ENCODE results near the gene PLCE1. TPM values are rescaled to one million over a fixed set of nuclear protein-coding genes. Genes with fewer than 3 reads are reported as not detected.
"Not testable (repeated sequence)": the region's sequence is repeated elsewhere in the genome, so short reads cannot be mapped to it uniquely, and the experiment has no call there.

PLCE1 gene
- 0.22 and 0.89 TPM in 2 replicates for total RNA-seq (2014; rRNA removed; shearing (Covaris generic))

DNA sequence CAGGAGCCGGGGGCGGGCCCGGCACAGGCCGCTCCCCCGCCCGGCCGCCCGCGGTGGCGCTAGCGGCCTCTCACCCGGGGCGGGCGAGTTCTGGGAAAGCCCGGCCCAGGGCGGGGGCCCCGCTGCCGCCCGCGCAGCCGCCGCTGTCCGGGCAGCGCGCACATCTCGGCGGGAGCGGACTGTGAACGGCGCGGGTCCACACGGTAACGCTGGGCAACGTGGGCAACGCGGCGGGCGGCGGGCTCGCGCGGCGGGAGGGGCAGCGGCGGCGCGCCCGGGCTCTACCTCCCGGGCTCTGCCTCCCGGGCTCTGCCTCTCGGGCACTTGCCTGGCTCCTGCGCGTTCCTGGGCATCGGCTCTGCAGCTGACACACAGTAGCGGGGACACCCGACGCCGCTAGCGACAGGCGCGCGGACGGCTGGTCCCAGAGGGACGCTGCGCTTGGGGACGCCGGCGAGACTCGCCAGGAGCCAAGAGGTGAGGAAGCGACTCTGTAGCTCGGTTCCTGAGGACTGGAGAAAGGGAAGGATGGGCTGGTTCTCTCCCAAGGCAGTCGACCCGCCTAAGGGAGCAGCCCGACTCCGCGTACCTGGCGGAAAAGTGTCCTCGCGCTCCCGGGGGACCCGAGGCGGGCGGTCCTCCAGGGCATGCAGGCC is at the start of gene PLCE1:
TSS of gene PLCE1 (plus strand) at position 150 of the 656 bp plus-strand sequence. CDS start 37,116 bp downstream, outside the sequence.
- no peak for DNase-seq (ENCODE audit: low spot score)

DNA sequence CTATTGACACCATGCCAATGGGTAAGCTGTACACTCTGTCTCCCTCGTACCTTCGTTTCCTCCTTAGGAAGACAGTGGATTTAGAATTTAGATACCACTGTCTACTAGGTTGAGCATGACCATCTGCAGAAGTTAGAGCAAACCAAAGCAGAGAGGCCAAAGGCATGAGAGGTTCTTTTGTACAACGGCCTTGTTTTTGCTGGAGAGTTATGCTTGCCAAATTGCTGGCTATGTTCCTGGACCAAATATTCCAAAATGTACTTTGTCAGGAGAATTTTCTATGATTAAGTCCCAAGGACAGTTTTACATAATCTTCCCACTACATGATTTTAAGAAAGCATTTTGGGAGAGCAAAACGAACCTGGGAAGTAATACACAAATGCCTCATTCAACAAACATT is 47.9 kb upstream of the PLCE1 start:
- no peak for DNase-seq (ENCODE audit: low spot score)

DNA sequence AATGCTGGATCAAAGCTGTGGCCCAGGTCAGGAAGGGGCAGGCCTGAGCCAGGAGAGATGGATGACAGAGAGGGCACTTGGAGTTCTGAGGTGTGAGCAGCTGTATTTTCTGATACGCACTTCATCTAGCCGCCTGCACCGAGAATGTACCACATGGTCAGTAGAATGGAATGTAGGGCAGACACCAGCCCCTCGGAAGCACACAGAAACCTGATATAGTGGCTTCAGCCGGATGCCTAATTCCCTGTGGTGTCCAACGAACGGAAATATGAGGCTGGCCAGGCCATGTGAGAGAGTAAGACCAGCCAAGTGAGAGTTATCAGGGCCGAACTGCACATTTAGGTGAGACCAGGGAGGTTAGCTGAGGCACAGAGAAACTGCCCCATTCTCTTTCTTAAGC is 46.7 kb upstream of the PLCE1 start:
- peak; percentile 72 for DNase-seq (ENCODE audit: low spot score)

DNA sequence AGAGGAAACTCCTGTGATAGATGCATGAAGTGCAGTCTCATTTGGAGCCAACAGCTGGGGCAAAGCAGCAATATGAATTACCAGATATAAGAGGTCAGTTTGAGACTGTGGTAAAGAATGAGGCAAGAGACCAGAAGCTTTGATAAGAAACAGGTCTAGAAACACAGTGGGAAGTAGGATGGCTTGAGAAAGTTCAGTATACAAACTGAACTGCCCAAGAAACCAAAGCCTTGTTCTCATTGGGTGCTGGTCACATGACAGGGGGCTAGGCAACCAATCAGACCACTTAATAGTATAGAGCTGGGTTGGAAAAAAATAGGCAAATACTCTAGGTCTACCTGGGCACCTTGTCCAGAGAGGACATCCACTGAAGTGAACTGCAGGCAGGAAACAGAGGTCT is 46.2 kb upstream of the PLCE1 start:
- DNase-seq (ENCODE audit: low spot score) = no peak

DNA sequence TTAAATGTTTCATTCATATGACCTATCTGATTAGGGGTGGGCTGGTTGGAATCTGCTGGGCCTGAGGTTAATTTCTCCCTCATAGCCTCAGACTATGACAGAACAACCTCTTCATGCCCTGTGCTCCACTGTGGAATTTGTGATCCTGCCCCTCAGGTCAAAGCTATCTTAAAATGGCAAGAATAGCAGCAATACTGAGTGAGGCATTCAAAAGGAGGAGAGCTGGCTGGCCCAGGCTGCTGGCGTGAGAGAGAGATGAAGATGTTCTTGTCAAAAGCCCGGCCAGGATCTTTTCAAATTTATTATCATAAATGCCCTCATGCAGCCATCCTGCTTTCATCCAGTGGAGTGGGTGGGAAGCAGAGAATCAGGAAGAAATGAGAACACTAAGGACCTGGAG is 41.8 kb upstream of the PLCE1 start:
- DNase-seq (ENCODE audit: low spot score) = no peak

DNA sequence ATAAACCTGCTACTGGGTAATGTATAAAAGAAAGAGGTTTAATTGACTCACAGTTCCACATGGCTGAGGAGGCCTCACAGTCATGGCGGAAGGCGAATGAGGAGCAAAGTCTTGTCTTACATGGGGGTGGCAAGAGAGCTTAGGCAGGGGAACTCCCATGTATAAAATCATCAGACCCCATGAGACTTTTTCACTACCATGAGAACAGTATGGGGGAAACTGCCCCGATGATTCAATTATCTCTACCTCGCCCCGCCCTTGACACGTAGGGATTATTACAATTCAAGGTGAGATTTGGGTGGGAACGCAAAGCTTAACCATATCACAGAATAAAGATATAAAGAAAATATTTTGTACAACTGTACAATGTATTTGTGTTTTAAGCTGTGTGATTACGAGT is 39.4 kb upstream of the PLCE1 start:
- DNase-seq (ENCODE audit: low spot score) = peak; percentile 7

DNA sequence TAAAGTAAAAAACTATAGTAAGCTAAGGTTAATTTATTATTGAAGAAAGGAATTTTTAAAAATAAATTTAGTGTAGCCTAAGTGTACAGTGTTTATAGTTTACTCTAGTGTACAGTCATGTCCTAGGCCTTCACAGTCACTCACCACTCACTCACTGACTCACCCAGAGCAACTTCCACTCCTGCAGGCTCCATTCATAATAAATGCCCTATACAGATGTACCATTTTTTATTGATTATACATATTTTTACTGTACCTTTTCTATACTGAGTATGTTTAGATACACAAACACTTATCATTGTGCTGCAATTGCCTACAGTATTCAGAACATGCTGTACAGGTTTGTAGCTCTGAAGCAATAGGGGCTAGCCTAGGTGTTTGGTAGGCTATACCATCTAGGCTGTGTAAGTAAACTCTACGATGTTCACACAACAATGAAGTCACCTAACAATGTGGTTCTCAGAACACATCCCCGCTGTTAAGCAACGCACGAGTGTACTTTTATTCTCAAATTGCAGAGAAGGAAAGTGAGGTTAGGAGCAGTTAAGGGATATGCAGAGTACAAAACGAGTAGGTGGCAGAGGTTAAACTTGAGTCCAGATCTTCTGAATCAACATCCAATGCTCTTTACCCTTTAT is 38.9 kb upstream of the PLCE1 start:
- peak; percentile 52 for DNase-seq (ENCODE audit: low spot score)

DNA sequence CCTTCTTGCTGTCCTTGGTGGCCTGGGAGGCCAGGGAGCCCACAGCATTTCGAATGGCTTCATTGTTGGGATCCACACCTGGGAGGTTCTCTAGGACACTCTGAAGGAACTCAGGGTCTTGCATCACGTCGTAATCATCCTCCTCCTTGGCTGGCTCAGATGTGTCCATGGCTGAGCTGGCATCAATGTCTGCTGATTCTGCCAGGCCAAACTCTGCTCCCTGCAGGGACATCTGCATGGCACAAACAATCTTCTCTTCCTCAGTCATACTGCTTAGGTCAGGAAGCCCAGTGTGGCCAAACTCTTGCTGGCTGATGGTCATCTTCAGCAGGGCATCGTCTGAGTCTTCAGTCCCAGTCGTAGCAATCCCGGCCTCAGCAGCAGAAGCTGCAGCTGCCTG is 34.9 kb upstream of the PLCE1 start:
- no peak for DNase-seq (ENCODE audit: low spot score)

DNA sequence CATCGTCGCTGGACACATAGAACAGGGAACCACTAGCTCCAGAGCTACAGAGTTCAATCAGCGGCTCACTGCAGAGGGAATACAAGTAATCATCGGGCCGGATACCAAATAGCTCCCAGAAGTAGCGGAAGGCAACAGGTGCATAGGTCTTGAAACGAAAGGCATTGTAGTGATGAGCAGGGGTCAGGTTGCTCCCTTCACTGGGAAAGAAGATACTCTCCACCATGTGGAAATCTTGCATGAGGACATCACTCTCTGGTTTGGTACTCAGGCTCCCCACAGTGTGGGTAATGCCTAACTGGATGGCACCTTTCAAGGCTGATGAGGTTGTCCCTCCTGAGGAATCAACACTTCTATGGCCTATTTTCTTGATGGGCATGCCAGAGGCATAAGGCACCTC is 32.7 kb upstream of the PLCE1 start:
- not testable (repeated sequence) for DNase-seq (ENCODE audit: low spot score)

DNA sequence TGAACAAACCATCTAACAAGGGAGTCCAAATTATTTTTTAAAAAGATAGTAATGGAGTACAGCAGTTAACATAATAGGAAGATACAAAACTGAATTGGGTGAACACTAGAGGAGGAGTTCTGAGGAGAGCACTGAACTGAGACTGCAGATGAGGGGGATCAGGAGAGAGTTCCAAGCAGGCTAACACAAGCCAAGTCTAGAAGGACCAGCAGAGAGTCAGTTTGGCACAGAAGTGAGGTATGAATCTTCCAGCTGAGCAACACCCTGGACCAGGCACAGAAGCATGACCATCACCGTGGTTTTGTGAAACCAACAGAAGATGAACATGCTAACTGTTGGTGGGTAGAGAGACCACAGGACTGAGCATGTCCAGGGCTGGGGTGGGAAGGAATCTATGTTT is 30.8 kb upstream of the PLCE1 start:
- DNase-seq (ENCODE audit: low spot score) = no peak

DNA sequence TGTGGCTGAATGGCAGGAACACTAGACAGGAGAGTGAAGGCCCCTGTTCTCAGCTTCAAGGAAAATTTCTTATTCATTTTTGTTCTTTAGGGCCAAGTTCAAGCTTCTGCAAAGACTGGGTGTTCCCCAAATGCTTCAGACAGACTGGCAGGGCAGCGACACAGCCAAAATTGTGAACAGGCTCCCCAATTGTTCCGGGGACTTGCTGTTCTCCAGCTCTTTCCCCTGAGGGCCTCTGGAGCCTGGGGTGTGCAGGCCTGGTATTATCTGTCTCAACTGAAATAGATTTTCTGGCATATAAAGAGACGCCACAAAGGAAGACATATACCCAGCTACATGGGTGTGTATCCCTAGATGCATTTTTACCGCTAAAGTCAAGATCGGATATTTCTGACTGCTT is 30.3 kb upstream of the PLCE1 start:
- no peak for DNase-seq (ENCODE audit: low spot score)

DNA sequence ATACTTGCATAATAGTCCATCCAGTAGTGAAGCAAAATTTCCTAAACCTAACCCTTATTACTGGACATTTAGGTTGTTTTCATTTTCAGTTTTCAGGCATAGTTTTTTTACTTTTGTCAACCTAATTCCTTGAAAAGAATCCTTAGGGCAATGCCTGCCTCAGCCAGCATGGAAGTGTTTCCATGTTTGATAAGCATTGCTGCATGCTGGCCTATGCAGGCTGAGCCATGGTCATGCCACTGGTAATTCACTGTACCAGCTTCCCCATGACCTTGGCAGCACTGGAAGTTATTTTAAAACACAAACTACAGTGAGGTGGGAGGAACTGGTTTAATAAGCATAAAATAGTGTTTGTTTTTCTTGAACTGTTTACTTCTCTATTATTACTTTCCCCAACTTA is 27.8 kb upstream of the PLCE1 start:
- no peak for DNase-seq (ENCODE audit: low spot score)

DNA sequence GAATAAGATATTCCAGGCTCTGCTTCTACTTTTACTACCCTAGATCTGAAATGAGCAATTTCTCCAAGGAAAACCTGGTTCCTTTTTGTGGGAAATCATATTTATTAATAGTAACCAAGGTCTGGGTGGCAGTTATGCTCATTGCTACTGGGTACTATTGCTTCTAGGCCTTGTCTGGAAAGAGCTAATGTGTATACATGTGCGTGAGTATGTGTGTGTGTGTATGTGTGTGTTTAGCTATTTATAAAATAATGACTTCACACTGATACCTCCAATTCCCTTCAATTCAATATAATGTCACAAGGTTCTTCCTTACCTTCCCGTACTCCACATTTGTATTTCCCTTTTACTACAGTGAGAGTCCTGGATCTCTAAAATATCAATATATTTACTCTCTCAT is 26.0 kb upstream of the PLCE1 start:
- DNase-seq (ENCODE audit: low spot score) = no peak

DNA sequence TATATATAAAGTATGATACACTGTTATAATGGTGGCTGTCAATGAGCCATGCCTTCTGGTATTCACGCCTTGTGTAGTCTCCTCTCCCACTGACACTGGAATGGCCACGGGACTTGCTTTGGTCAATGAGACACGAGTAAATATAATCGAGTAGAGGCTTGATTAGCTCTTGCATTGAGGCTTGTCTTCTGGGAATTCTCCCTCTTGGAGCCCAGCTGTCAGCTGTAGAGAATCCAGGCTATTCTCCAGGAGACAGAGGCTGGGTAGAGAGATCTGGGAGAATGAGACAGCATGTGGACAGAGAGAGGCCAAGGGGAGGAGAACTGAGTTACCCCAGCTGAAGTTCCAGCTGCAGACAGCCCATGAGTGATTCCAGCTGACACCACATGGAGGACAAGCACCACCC is 25.2 kb upstream of the PLCE1 start:
- DNase-seq (ENCODE audit: low spot score) = no peak

DNA sequence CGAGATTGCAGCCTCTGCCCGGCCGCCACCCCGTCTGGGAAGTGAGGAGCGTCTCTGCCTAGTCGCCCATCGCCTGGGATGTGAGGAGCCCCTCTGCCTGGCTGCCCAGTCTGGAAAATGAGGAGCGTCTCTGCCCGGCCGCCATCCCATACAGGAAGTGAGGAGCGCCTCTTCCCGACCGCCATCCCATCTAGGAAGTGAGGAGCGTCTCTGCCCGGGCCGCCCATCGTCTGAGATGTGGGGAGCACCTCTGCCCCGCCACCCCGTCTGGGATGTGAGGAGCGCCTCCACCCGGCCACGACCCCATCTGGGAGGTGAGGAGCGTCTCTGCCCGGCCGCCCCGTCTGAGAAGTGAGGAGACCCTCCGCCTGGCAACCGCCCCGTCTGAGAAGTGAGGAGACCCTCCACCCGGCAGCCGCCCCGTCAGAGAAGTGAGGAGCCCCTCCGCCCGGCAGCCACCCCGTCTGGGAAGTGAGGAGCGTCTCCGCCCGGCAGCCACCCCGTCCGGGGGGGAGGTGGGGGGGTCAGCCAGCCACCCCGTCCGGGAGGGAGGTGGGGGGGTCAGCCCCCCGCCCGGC is 23.2 kb upstream of the PLCE1 start:
- DNase-seq (ENCODE audit: low spot score) = not testable (repeated sequence)

DNA sequence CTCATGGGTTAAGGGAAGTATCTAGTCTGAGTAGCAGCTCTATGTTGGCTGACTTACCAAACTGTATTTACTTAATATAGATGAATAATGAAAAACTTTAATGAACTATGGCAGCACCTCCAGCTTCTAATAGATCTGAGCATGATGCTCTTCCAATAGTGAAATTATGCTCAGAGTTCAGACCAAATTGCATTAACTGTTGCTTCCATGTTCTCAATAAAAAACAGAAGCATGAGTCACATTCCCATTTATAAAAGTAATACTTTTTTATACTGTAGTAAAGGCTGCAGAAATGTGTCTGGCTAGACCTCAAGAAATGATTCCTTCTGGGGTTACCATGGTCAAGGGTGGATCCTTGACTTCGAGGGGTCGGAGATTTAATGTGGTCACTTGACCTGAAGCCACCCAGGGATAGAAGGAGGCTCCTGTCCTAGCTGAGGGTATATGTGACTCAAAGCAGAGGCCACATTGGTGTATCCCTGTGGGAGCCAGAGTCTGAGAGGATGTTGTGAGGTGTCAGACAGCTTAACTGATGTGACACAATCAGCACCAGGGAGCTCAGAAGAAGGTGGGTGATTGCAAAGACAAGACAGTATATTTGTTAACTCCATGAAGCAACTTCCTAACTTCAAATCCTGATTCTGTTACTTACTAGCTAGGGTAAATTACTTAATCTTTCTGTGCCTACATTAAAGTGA is 19.8 kb upstream of the PLCE1 start:
- no peak for DNase-seq (ENCODE audit: low spot score)

DNA sequence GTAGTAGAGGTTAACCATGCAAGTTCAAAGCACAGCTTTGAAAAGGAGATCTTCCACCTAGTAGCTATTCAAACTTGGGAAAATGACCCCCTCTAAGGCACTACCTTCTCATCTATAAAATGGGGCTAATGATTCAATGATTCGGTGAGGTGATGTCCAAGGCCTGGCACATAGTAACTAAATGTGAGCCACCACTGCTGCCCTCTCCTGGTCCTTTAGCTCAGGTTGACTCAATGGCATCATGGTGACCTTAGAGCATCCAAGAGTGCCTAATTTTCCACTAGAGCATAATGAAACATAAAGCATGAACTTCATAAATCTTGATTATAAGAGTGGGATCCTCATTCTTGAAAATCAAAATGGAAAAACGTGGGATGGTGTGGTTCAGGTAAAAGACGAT is 16.3 kb upstream of the PLCE1 start:
- DNase-seq (ENCODE audit: low spot score) = no peak

DNA sequence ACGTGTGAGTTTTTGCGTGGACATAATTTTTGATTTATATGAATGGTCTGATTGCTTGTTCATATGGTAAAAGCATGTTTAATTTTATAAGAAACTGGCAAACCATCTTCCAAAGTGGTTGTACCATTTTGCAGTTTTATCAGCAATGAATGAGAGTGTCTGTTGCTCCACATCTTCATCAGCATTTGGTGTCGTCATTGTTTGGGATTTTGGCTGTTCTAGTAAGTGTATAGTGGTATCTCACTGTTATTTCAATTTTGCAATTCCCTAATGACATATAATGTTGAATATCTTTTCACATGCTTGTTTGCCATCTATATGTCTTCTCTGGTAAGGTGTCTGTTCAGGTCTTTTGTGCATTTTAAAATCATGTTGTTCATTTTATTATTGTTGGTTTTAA is 13.2 kb upstream of the PLCE1 start:
- no peak for DNase-seq (ENCODE audit: low spot score)

DNA sequence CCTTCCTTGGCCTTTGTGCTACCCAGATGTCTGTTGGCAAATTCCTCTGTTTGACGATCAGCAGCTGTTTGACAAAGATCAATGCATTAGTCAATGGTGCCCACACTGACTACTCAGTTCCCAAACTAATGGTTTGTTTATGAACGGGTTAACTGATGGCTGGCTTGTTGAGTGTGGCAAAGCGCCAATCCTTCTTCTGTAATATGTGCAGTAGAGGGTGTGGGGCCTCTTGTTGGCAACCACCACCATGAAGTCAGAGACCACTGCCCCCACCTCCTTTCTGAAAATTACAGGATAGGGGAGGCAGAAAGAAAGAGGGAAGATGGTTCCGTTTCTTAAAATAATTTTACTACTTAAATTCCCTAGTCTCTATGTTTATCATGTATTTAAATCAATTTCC is 2.6 kb upstream of the PLCE1 start:
- no peak for DNase-seq (ENCODE audit: low spot score)

DNA sequence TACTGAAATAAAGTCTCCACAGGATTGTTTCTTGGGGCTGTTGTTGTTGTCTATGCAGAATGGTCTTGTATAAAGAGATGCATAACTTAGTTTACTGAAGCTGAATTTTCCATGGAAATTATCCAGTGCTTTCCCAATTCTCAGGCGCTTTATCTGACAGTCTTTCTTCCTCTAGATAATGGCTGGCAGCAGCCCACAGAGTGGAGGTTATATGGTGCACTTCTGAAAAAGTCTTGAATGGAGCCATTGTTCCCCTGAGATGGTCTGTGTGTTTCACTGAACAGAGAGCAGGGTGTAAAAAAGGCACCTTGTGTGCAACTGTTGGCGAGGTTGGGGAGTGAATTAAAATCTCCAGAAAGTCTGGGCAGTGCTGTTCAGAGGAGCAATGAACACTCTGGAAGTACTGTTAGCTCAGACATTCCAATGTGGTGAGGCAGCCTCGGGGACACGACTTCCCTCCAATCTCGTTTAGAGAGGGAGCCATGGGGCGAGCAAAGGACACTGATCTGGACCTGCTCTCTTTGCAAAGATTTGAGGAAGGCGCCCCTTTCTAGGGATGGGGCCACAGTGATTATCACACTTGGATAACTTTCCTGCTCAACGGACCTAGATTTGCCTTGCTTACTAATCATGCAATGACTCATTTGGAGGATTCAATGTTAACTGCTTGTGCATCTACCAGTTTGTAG is 2.0 kb upstream of the PLCE1 start:
- peak; percentile 77 for DNase-seq (ENCODE audit: low spot score)

DNA sequence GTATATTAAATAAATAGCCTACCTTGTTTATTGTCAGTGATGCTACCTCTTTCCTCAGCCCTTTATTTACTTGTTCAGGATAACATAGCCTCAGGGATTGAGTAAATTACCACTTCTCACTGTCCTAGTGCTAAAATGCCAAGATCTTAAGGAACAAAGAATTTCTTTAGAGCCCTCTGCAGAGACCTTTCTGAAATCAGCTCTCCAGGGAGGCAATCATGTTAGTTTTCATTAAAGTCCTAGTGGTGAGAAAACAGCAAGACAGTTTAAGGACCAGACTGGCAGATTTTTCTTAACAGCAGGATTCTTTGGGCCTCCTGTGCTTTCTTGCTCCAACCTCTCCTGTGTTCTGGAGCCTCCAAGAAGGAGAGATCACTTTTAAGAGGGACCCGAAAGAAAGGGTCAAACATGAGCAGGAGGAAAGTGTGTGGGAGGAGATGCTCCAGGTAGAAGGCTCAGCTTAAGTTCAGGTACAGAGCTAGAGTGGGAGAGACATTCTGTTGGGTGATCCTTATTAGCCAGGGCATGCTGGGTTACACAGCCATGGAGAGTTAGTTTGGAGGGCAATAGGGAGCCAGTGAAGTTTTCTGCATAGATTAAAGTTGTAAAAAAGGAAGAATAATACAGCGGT is 1.2 kb upstream of the PLCE1 start:
- DNase-seq (ENCODE audit: low spot score) = no peak

DNA sequence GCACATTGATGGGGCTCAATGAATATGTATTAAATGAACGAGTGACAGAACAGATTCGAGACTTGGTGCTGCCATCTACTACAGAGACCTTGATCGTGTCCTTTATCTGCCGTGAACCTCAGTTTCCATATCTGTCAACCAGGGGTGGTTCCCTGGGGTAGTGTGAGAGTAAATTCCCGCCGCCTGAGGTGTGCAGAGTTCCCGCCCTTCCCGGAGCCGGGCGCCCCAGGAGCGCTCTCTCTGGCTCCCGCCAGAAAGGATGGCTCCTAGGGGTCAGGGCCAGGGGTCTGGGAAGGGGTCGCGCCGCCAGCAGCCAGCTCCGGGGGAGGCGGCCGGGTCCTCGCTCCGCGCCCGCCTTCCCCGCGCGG is 333 bp upstream of the PLCE1 start:
- no peak for DNase-seq (ENCODE audit: low spot score)
